ENCODE data around the gene INPP1. TPM values are rescaled to one million over a fixed set of nuclear protein-coding genes. Genes with fewer than 3 reads are reported as not detected.
"Not testable (repeated sequence)": the region's sequence is repeated elsewhere in the genome, so short reads cannot be mapped to it uniquely, and the experiment has no call there.

Gene INPP1
- total RNA-seq: 10 to 100 TPM; 14.7 to 16.1 TPM

GRCh38 chr2:190343536-190344275 lies at the start of gene INPP1:
INPP1 (plus strand) TSS chr2:190343589; CDS start chr2:190360103, 16,514 bp downstream.
- POLR2A ChIA-PET: interaction anchor here (2.2 kb wide), 1 partner anchor 24 kb away, joined by 8 read pairs; the partner anchor contains the start of gene HIBCH
- CTCF ChIA-PET: interaction anchor here (0.7 to 1.5 kb wide), 5 partner anchors 8 to 190 kb away, joined by 3 to 4 read pairs (median 3); no protein-coding TSS in a partner anchor

- CTCF ChIA-PET, POLR2A ChIA-PET: not testable (repeated sequence)
These were observed 45.5 kb upstream of the INPP1 start for GRCh38 chr2:190297880-190298279.

GRCh38 chr2:190301032-190301431 lies 42.4 kb upstream of the INPP1 start:
- ChIA-PET POLR2A (no interaction called here), CTCF (no interaction called here)

- ChIA-PET CTCF (no interaction called here), POLR2A (interaction anchor here (1.6 kb wide), 1 partner anchor 18 kb away, joined by 3 read pairs; the partner anchor contains the start of gene HIBCH)
These were observed 41.3 kb upstream of the INPP1 start for GRCh38 chr2:190302052-190302451.

GRCh38 chr2:190303647-190304046 lies 39.7 kb upstream of the INPP1 start:
- ChIA-PET POLR2A (interaction anchor here (1.6 kb wide), 1 partner anchor 16 kb away, joined by 3 read pairs; the partner anchor contains the start of gene HIBCH), CTCF (no interaction called here)

GRCh38 chr2:190304404-190304803 lies 39.0 kb upstream of the INPP1 start:
- ChIA-PET POLR2A (no interaction called here), CTCF (interaction anchor here (0.5 kb wide), 1 partner anchor 296 kb away, joined by 4 read pairs; no protein-coding TSS in a partner anchor)

GRCh38 chr2:190308031-190308430 lies 35.4 kb upstream of the INPP1 start:
- POLR2A ChIA-PET: no interaction called here
- CTCF ChIA-PET: no interaction called here

- POLR2A ChIA-PET: no interaction called here
- CTCF ChIA-PET: interaction anchor here (0.7 to 1.6 kb wide), 2 partner anchors 223 to 225 kb away, joined by 3 read pairs; no protein-coding TSS in a partner anchor
These were observed 31.3 kb upstream of the INPP1 start for GRCh38 chr2:190311893-190312634.

- CTCF ChIA-PET: interaction anchor here (0.7 to 1.6 kb wide), 2 partner anchors 224 to 226 kb away, joined by 3 read pairs; no protein-coding TSS in a partner anchor
- POLR2A ChIA-PET: not testable (repeated sequence)
These were observed 30.8 kb upstream of the INPP1 start for GRCh38 chr2:190312635-190313025.

- CTCF ChIA-PET: no interaction called here
- POLR2A ChIA-PET: no interaction called here
These were observed 29.5 kb upstream of the INPP1 start for GRCh38 chr2:190313880-190314279.

GRCh38 chr2:190315273-190315672 lies 28.1 kb upstream of the INPP1 start:
- POLR2A ChIA-PET: no interaction called here
- CTCF ChIA-PET: interaction anchor here (0.6 to 1.0 kb wide), 2 partner anchors 28 to 1735 kb away, joined by 3 read pairs; partner anchors contain the start of gene INPP1

- POLR2A ChIA-PET: interaction anchor here (1.9 kb wide), 1 partner anchor 25 kb away, joined by 8 read pairs; the partner anchor contains the start of gene INPP1
- CTCF ChIA-PET: no interaction called here
These were observed 24.9 kb upstream of the INPP1 start for GRCh38 chr2:190318514-190318913.

- ChIA-PET POLR2A (interaction anchor here (1.3 to 1.9 kb wide), 2 partner anchors 16 to 24 kb away, joined by 3 to 8 read pairs; partner anchors contain the start of gene INPP1), CTCF (interaction anchor here (1.2 kb wide), 1 partner anchor 64 kb away, joined by 3 read pairs; no protein-coding TSS in a partner anchor)
These were observed 24.3 kb upstream of the INPP1 start for GRCh38 chr2:190318931-190319554.

GRCh38 chr2:190319555-190320498 lies 23.6 kb upstream of the INPP1 start, which contains the start of gene HIBCH:
HIBCH (minus strand) TSS chr2:190319826; CDS start chr2:190319750, 76 bp downstream.
- CTCF ChIA-PET: interaction anchor here (1.1 to 1.2 kb wide), 2 partner anchors 24 to 65 kb away, joined by 3 to 4 read pairs; partner anchors contain the start of gene INPP1
- POLR2A ChIA-PET: interaction anchor here (1.3 to 1.9 kb wide), 2 partner anchors 17 to 24 kb away, joined by 3 to 8 read pairs; partner anchors contain the start of gene INPP1

GRCh38 chr2:190320696-190321095 lies 22.7 kb upstream of the INPP1 start:
- CTCF ChIA-PET: interaction anchor here (1.1 kb wide), 1 partner anchor 23 kb away, joined by 4 read pairs; the partner anchor contains the start of gene INPP1
- POLR2A ChIA-PET: no interaction called here

- CTCF ChIA-PET: no interaction called here
- POLR2A ChIA-PET: no interaction called here
These were observed 20.0 kb upstream of the INPP1 start for GRCh38 chr2:190323406-190323805.

- ChIA-PET POLR2A (no interaction called here), CTCF (no interaction called here)
These were observed 17.8 kb upstream of the INPP1 start for GRCh38 chr2:190325588-190325987.

- ChIA-PET POLR2A (no interaction called here), CTCF (no interaction called here)
These were observed 15.4 kb upstream of the INPP1 start for GRCh38 chr2:190327867-190328572.
